GM23338 (cell line): ENCODE data around the gene EBF4. TPM values are rescaled to one million over a fixed set of nuclear protein-coding genes. Genes with fewer than 3 reads are reported as not detected.
A peak's percentile ranks its signal among the peaks of the same experiment; 100 is the strongest.
"Not testable (repeated sequence)": the region's sequence is repeated elsewhere in the genome, so short reads cannot be mapped to it uniquely, and the experiment has no call there.

ENCODE experiments used
- ATAC-seq: fragments of 200-7000 bp; cut with Tn5 transposase; 3 replicates; pipeline ENCODE4 v1.9.1; 2020
- DNase-seq: peaks from one replicate; pipeline ENCODE4 v3.0.0-alpha.2; 2015; ENCODE audit warnings: low spot score
- H2AFZ ChIP-seq: fragments of 200-600 bp; sonication (generic); 2 replicates; pipeline ENCODE4 v1.8.0; 2016; ENCODE audit warnings: antibody characterized with exemption, mild to moderate bottlenecking, moderate library complexity
- H3F3A ChIP-seq: fragments of 200-600 bp; sonication (generic); replicated peaks from 2 replicates; pipeline ENCODE4 v1.8.0; 2017; ENCODE audit warnings: antibody characterized with exemption, mixed run types, low read depth
- H3K27ac ChIP-seq: fragments of 200-600 bp; sonication (generic); 2 replicates; pipeline ENCODE4 v1.6.1; 2016; ENCODE audit warnings: low read depth
- H3K27me3 ChIP-seq: fragments of 200-600 bp; sonication (generic); 2 replicates; pipeline ENCODE4 v1.8.0; 2016; ENCODE audit warnings: mild to moderate bottlenecking, mixed run types, moderate library complexity; ENCODE audit not compliant: insufficient read depth
- H3K36me3 ChIP-seq: fragments of 200-600 bp; sonication (generic); 2 replicates; pipeline ENCODE4 v1.8.0; 2016; ENCODE audit warnings: mild to moderate bottlenecking; ENCODE audit not compliant: insufficient read depth
- H3K4me1 ChIP-seq: fragments of 200-600 bp; sonication (generic); 2 replicates; pipeline ENCODE4 v1.8.0; 2016; ENCODE audit warnings: mild to moderate bottlenecking, moderate library complexity; ENCODE audit not compliant: insufficient read depth
- H3K4me2 ChIP-seq: fragments of 200-600 bp; sonication (generic); 2 replicates; pipeline ENCODE4 v1.7.1; 2017; ENCODE audit warnings: mixed run types
- H3K4me3 ChIP-seq: fragments of 200-600 bp; sonication (generic); 2 replicates; pipeline ENCODE4 v1.6.1; 2016; ENCODE audit warnings: mixed run types
- H3K79me2 ChIP-seq: fragments of 200-600 bp; sonication (generic); replicated peaks from 2 replicates; pipeline ENCODE4 v1.8.0; 2017; ENCODE audit warnings: mild to moderate bottlenecking; ENCODE audit not compliant: insufficient read depth
- H3K9me2 ChIP-seq: fragments of 200-600 bp; sonication (generic); 2 replicates; pipeline ENCODE4 v1.8.0; 2017; ENCODE audit not compliant: insufficient read depth
- H4K20me1 ChIP-seq: fragments of 200-600 bp; sonication (generic); replicated peaks from 2 replicates; pipeline ENCODE4 v1.8.0; 2017; ENCODE audit warnings: mild to moderate bottlenecking; ENCODE audit not compliant: insufficient read depth
- H3K27ac Mint-ChIP-seq: 2 replicates; pipeline ENCODE4 v1.8.0; 2020; ENCODE audit warnings: inconsistent platforms, mild to moderate bottlenecking, moderate library complexity, mixed read lengths
- H3K27me3 Mint-ChIP-seq: 3 replicates; pipeline ENCODE4 v1.8.0; 2022; ENCODE audit warnings: low read depth, mild to moderate bottlenecking, moderate library complexity, mixed read lengths, inconsistent platforms; ENCODE audit not compliant: insufficient read depth, poor library complexity
- H3K36me3 Mint-ChIP-seq: 3 replicates; pipeline ENCODE4 v1.8.0; 2021; ENCODE audit warnings: low read depth, mild to moderate bottlenecking, inconsistent platforms, moderate library complexity, mixed read lengths
- H3K4me1 Mint-ChIP-seq: 3 replicates; pipeline ENCODE4 v1.8.0; 2020; ENCODE audit warnings: mild to moderate bottlenecking, inconsistent platforms, mixed read lengths
- H3K4me3 Mint-ChIP-seq: 3 replicates; pipeline ENCODE4 v1.8.0; 2021; ENCODE audit warnings: moderate library complexity, mild to moderate bottlenecking, inconsistent platforms, mixed read lengths
- H3K9me3 Mint-ChIP-seq: 3 replicates; pipeline ENCODE4 v1.8.0; 2020; ENCODE audit warnings: moderate library complexity, mild to moderate bottlenecking, inconsistent platforms, mixed read lengths
- EZH2 ChIP-seq: fragments of 200-600 bp; sonication (generic); IDR thresholded peaks from one replicate; pipeline ENCODE4 v1.8.0; 2017; ENCODE audit warnings: antibody characterized with exemption, mild to moderate bottlenecking, low read depth; ENCODE audit not compliant: unreplicated experiment
- polyA plus RNA-seq: library from polyadenylated mRNA; unstranded; fragments of >200 nt; fragmentation: Nextera tagmentation; extraction: Ambion mirVana; gene quantifications from 2 replicates; pipeline ENCODE4 v1.2.1, GENCODE V29; 2016
- total RNA-seq: library from RNA; depleted of rRNA; stranded (reverse); fragments of >200 nt; shearing (Covaris generic); gene quantifications from 2 replicates; pipeline ENCODE4 v1.2.3, GENCODE V29; 2014
- TF ChIP-seq, protein P1 (sequence below): IDR thresholded peaks from one replicate; pipeline ENCODE4 v1.6.1; 2018; ENCODE audit warnings: antibody characterized with exemption; ENCODE audit not compliant: unreplicated experiment

The EBF4 gene
- total and polyA plus RNA-seq, 2 experiments from 2014 or later, result 0.66 to 1.6 TPM

DNA sequence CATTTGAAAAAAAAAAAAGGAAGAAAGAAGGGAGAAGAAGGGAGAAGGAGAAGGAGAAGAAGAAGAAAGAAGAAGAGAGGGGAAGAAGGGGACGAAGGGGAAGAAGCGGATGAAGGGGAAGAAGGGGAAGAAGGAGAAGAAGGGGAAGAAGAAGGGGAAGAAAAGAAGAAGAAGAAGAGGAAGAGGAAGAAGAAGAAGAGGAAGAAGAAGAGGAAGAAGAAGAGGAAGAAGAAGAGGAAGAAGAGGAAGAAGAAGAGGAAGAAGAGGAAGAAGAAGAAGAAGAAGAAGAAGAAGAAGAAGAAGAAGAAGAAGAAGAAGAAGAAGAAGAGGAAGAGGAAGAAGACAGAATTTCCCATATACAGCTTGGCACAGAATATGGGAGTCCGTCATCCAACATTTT, 10.5 kb upstream of the EBF4 start:
- not testable (repeated sequence) for ATAC-seq, H3K4me1 Mint-ChIP-seq, H3K36me3 Mint-ChIP-seq, H3K4me1 ChIP-seq, H3F3A ChIP-seq, H3K4me2 ChIP-seq, H3K9me3 Mint-ChIP-seq, H3K79me2 ChIP-seq, H3K4me3 ChIP-seq, H3K4me3 Mint-ChIP-seq, H3K27ac ChIP-seq, H3K36me3 ChIP-seq, H2AFZ ChIP-seq, H3K9me2 ChIP-seq, H3K27ac Mint-ChIP-seq, H3K27me3 Mint-ChIP-seq, DNase-seq, H4K20me1 ChIP-seq
- peaks cover 27% of the 10 kb centered on the region for H3K27me3 ChIP-seq

DNA sequence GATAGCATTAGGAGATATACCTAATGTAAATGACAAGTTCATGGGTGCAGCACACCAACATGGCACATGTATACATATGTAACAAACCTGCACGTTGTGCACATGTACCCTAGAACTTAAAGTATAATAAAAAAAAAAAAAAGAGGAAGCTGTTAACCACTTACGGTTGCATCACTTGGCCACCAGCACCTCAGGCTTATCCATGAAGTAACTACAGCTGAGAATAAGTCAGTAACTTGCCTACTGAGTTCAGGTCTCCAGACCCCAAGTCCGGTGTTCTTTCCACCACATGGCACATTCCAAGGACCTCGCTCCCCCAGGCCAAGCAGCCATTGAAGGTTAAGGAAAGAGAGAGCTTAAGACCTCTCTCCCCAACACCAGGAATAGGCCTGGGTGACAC, 7.8 kb upstream of the EBF4 start:
- H3K27me3 ChIP-seq, result peaks cover 50% of the 10 kb centered on the region
- not testable (repeated sequence) for H3K4me3 Mint-ChIP-seq, H3K4me3 ChIP-seq, H3K79me2 ChIP-seq, H3F3A ChIP-seq, H4K20me1 ChIP-seq, DNase-seq, H3K4me2 ChIP-seq, H3K4me1 Mint-ChIP-seq, H3K9me3 Mint-ChIP-seq, H3K27ac ChIP-seq, H3K36me3 Mint-ChIP-seq, H3K36me3 ChIP-seq, H3K9me2 ChIP-seq, H3K27ac Mint-ChIP-seq, H2AFZ ChIP-seq, ATAC-seq
- H3K4me1 ChIP-seq, result peaks cover 10% of the 10 kb centered on the region; the same call in 1 of the 2 replicates
- H3K27me3 Mint-ChIP-seq, result peaks cover 30% of the 10 kb centered on the region

- peak overlapping the region; percentile 33; the same call in 1 of the 2 replicates for H3K4me3 ChIP-seq
- Mint-ChIP-seq H3K9me3 (peaks cover 9% of the 10 kb centered on the region; the same call in 2 of the 3 replicates), H3K36me3 (peaks cover 3% of the 10 kb centered on the region; the same call in 1 of the 3 replicates), H3K27ac (no peak overlapping the region), H3K27me3 (peaks cover 53% of the 10 kb centered on the region), H3K4me1 (peaks cover 17% of the 10 kb centered on the region), H3K4me3 (peak overlapping the region; percentile 44; the same call in 2 of the 3 replicates)
- H3K36me3 ChIP-seq, result no peaks in the 10 kb centered on the region
- H2AFZ ChIP-seq, result 0 out of 2 replicates have a peak overlapping the region, but pooled peaks have one; percentile 79
- TF ChIP-seq, protein P1, sequence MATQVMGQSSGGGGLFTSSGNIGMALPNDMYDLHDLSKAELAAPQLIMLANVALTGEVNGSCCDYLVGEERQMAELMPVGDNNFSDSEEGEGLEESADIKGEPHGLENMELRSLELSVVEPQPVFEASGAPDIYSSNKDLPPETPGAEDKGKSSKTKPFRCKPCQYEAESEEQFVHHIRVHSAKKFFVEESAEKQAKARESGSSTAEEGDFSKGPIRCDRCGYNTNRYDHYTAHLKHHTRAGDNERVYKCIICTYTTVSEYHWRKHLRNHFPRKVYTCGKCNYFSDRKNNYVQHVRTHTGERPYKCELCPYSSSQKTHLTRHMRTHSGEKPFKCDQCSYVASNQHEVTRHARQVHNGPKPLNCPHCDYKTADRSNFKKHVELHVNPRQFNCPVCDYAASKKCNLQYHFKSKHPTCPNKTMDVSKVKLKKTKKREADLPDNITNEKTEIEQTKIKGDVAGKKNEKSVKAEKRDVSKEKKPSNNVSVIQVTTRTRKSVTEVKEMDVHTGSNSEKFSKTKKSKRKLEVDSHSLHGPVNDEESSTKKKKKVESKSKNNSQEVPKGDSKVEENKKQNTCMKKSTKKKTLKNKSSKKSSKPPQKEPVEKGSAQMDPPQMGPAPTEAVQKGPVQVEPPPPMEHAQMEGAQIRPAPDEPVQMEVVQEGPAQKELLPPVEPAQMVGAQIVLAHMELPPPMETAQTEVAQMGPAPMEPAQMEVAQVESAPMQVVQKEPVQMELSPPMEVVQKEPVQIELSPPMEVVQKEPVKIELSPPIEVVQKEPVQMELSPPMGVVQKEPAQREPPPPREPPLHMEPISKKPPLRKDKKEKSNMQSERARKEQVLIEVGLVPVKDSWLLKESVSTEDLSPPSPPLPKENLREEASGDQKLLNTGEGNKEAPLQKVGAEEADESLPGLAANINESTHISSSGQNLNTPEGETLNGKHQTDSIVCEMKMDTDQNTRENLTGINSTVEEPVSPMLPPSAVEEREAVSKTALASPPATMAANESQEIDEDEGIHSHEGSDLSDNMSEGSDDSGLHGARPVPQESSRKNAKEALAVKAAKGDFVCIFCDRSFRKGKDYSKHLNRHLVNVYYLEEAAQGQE, result no peak
- no peak for TF ChIP-seq EZH2
- H3K79me2 ChIP-seq, result no peaks in the 10 kb centered on the region
- H3K4me1 ChIP-seq, result peaks cover 10% of the 10 kb centered on the region; the same call in 1 of the 2 replicates
- peak overlapping the region; percentile 65; the same call in 1 of the 2 replicates for H3K4me2 ChIP-seq
- no peaks in the 10 kb centered on the region for H3K9me2 ChIP-seq
- DNase-seq, result no peak
- H3F3A ChIP-seq, result peaks cover 7% of the 10 kb centered on the region; the same call in 1 of the 2 replicates
- peaks cover 5% of the 10 kb centered on the region; the same call in 1 of the 2 replicates for H4K20me1 ChIP-seq
- H3K27ac ChIP-seq, result no peak overlapping the region
- no peak for ATAC-seq
- peaks cover 69% of the 10 kb centered on the region for H3K27me3 ChIP-seq
Measured at GRCh38 chr20:2687514-2687913, 5.1 kb upstream of the EBF4 start.
